ENCODE measurements around the gene BRCA1. TPM values are rescaled to one million over a fixed set of nuclear protein-coding genes. Genes with fewer than 3 reads are reported as not detected.
"Not testable (repeated sequence)": the region's sequence is repeated elsewhere in the genome, so short reads cannot be mapped to it uniquely, and the experiment has no call there.

Gene BRCA1
- polyA plus RNA-seq, 1 experiment, result 9.4 TPM

DNA sequence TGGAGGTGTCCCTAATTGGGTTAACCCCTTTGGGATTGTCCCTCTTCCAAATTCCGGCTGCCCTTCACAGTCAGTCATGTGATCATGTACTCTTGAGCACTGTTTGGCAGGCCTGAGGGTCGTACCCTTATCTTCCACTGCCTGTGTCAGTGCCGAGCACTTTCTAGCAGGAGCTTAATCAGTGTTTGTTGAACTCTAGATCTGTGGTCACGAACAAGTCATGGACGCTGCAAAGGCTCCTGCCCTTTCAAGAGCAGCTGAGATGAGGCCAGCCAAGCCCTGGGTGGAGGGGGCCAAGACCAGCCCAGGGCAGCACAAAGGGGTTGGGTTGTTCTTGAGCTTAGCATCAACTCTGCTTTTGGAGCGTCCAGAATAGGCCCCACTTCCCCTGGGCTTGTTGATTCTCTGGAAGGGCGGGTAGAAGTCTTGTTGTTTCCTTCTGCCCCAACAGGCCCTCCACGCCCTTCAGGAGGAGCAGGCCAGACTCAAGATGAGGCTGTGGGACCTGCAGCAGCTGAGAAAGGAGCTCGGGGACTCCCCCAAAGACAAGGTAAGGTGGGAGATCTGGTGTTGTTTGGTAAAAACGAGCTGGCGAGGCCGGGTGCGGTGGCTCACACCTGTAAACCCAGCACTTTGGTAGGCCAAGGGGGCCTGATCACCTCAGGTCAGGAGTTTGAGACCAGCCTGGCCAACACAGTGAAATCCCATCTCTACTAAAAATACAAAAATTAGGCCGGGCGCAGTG lies 113.3 kb downstream of the BRCA1 start:
- H3K4me3 ChIP-seq (ENCODE audit: low read depth, low read length), result no peak overlapping the region
- POLR2A ChIA-PET, result no interaction called here
- DNase-seq (ENCODE audit: low read depth), result no peak
- no peaks in the 10 kb centered on the region for H3K27me3 ChIP-seq (ENCODE audit: control insufficient read depth, insufficient read depth, low read length)
- CTCF ChIA-PET, result interaction anchor here (0.5 to 2.1 kb wide), 2 partner anchors 12 to 402 kb away, joined by 4 to 5 read pairs; no protein-coding TSS in a partner anchor
- no peak for TF ChIP-seq CTCF (IDR thresholded peaks at IDR 0.05; ENCODE audit: insufficient read depth, low read depth, low read length)
- H3K36me3 ChIP-seq (ENCODE audit: control insufficient read depth, insufficient read depth, low read length), result peaks cover 22% of the 10 kb centered on the region

DNA sequence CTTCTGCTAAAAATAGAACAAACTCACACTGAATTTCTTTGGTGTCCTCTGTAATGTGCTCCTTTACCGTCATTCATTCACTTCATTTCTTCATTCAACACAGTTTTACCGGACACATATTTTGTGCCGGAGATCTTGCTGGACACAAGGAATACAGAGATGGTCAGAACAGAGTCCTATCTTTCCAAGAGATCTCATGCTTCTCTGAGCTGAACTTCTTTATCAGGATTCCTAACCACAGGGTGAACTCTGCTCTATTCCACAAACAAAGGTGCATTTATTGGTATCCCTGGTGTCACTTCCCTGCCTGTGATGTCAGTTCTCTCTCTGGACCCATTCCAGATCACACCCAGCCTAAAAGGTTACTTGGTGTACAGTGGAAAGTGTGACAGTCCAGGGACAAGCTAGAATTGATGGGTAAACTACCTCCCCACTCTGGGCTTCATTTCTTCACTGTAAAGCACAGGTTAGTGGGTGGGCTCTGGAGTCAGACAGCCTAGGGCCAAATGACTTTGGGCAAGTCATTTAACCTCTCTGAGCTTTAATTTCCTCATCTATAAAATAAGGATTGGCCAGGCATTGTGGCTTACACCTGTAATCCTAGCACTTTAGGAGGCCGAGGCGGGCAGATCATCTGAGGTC lies 114.4 kb downstream of the BRCA1 start:
- CTCF ChIA-PET, result interaction anchor here (0.7 to 2.1 kb wide), 3 partner anchors 8 to 14 kb away, joined by 3 to 5 read pairs (median 4); partner anchors contain the start of gene RPL27
- no peak for TF ChIP-seq CTCF (IDR thresholded peaks at IDR 0.05; ENCODE audit: insufficient read depth, low read depth, low read length)
- DNase-seq (ENCODE audit: low read depth), result no peak
- Histone ChIP-seq H3K4me3 (ENCODE audit: low read depth, low read length) (no peak overlapping the region), H3K27me3 (ENCODE audit: control insufficient read depth, insufficient read depth, low read length) (no peaks in the 10 kb centered on the region), H3K36me3 (ENCODE audit: control insufficient read depth, insufficient read depth, low read length) (peaks cover 17% of the 10 kb centered on the region)
- POLR2A ChIA-PET, result no interaction called here

GRCh38 chr17:43006639-43007551 lies 118.3 kb downstream of the BRCA1 start, which contains the start of gene IFI35:
IFI35 (plus strand) TSS chr17:43006784; CDS start chr17:43006948, 164 bp downstream.
- Histone ChIP-seq H3K4me3 (ENCODE audit: low read depth, low read length) (peak within 1 kb of the TSS; percentile 58), H3K27me3 (ENCODE audit: control insufficient read depth, insufficient read depth, low read length) (no peaks in the 10 kb centered on the region), H3K36me3 (ENCODE audit: control insufficient read depth, insufficient read depth, low read length) (peaks cover 6% of the 10 kb centered on the region)
- ChIA-PET CTCF (interaction anchor here (0.5 to 1.5 kb wide), 3 partner anchors 9 to 300 kb away, joined by 3 to 4 read pairs (median 3); partner anchors contain the start of gene RPL27), POLR2A (interaction anchor here (0.6 to 1.2 kb wide), 2 partner anchors 9 to 312 kb away, joined by 3 to 4 read pairs; no protein-coding TSS in a partner anchor)
- peak; percentile 37; the same call in 1 of the 2 replicates for TF ChIP-seq CTCF (IDR thresholded peaks at IDR 0.05; ENCODE audit: insufficient read depth, low read depth, low read length)
- DNase-seq (ENCODE audit: low read depth), result peak; percentile 51

DNA sequence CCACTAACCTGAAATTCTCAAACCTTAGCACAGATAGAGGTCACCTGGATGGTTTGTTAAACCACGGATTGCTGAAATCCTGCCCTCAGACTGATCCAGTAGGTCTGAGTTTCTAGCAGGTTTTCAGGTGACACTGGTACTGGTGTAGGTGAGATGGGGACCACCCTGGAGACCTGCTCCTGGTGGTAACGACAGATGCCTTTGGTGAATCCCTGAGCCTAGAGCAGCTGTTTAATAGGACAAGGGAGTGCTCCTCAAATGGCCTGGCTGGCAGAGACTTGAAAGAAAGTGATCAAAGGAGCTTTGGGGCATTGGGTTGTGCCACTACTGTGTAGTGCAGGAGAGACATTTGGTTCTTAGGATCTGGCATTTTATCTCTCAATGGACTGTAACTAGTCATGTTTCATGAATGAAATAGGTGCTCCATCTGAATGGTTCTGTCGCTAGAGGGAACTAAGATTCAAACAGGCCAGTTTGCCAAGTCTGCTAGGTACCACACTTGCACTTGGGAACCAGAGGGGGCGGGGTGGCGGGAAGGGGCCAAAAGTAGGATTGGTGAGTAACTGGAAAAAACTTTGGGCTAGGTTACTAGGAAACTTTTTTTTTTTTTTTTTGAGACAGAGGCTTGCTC lies 121.5 kb downstream of the BRCA1 start:
- Histone ChIP-seq H3K27me3 (ENCODE audit: control insufficient read depth, insufficient read depth, low read length) (no peaks in the 10 kb centered on the region), H3K36me3 (ENCODE audit: control insufficient read depth, insufficient read depth, low read length) (peaks cover 9% of the 10 kb centered on the region), H3K4me3 (ENCODE audit: low read depth, low read length) (no peak overlapping the region)
- POLR2A ChIA-PET, result no interaction called here
- no peak for DNase-seq (ENCODE audit: low read depth)
- no peak for TF ChIP-seq CTCF (IDR thresholded peaks at IDR 0.05; ENCODE audit: insufficient read depth, low read depth, low read length)
- CTCF ChIA-PET, result no interaction called here

- ChIA-PET POLR2A (interaction anchor here (0.7 kb wide), 1 partner anchor 174 kb away, joined by 5 read pairs; no protein-coding TSS in a partner anchor), CTCF (interaction anchor here (0.9 kb wide), 1 partner anchor 24 kb away, joined by 4 read pairs; no protein-coding TSS in a partner anchor)
- not testable (repeated sequence) for DNase-seq (ENCODE audit: low read depth); H3K27me3 ChIP-seq (ENCODE audit: control insufficient read depth, insufficient read depth, low read length); H3K36me3 ChIP-seq (ENCODE audit: control insufficient read depth, insufficient read depth, low read length); H3K4me3 ChIP-seq (ENCODE audit: low read depth, low read length)
Observed at GRCh38 chr17:43000894-43001293, 124.3 kb downstream of the BRCA1 start.

Measured in BJ (cell line).